ENCODE results near the gene ELP2.

ELP2 gene

GRCh38 chr18:36196238-36196995 is 66.7 kb downstream of the ELP2 start:
- no peak for TF ChIP-seq PATZ1 (CRISPR knock-in tag; IDR thresholded peaks at IDR 0.05; ENCODE audit: borderline replicate concordance)
- ATAC-seq = no peak; the same call in 2 of the 3 replicates

- no peak for ATAC-seq
- TF ChIP-seq TOX (CRISPR knock-in tag; IDR thresholded peaks at IDR 0.05; ENCODE audit: borderline replicate concordance) = no peak
- no peak for TF ChIP-seq POU6F1 (CRISPR knock-in tag; IDR thresholded peaks at IDR 0.05; ENCODE audit: borderline replicate concordance, low read depth)
These were observed 67.9 kb downstream of the ELP2 start for GRCh38 chr18:36197511-36198166.

GRCh38 chr18:36199691-36200295 is 70.1 kb downstream of the ELP2 start:
- no peak for ATAC-seq
- TF ChIP-seq ZFP3 (CRISPR knock-in tag; IDR thresholded peaks at IDR 0.05) (no peak), CREB5 (CRISPR knock-in tag; IDR thresholded peaks at IDR 0.05; ENCODE audit: low read depth) (no peak), ZNF8 (CRISPR knock-in tag; IDR thresholded peaks at IDR 0.05) (no peak), ZNF565 (CRISPR knock-in tag; conservative IDR thresholded peaks at IDR 0.05; ENCODE audit: low read depth) (no peak)

- no peak for ATAC-seq
- TF ChIP-seq ZFP30 (CRISPR knock-in tag; IDR thresholded peaks at IDR 0.05) = no peak
- no peak for TF ChIP-seq SNAI2 (CRISPR knock-in tag; IDR thresholded peaks at IDR 0.05)
- TF ChIP-seq ESRRG (CRISPR knock-in tag; IDR thresholded peaks at IDR 0.05) = no peak
- no peak for TF ChIP-seq ARNTL (CRISPR knock-in tag; IDR thresholded peaks at IDR 0.05; ENCODE audit: borderline replicate concordance, low read depth)
- no peak for TF ChIP-seq CSRNP3 (CRISPR knock-in tag; IDR thresholded peaks at IDR 0.05)
- TF ChIP-seq OSR1 (CRISPR knock-in tag; IDR thresholded peaks at IDR 0.05) = no peak
- no peak for TF ChIP-seq POU6F1 (CRISPR knock-in tag; IDR thresholded peaks at IDR 0.05; ENCODE audit: borderline replicate concordance, low read depth)
- no peak for TF ChIP-seq TOX (CRISPR knock-in tag; IDR thresholded peaks at IDR 0.05; ENCODE audit: borderline replicate concordance)
- TF ChIP-seq PPARA (CRISPR knock-in tag; IDR thresholded peaks at IDR 0.05; ENCODE audit: borderline replicate concordance) = no peak
- no peak for TF ChIP-seq BACH2 (CRISPR knock-in tag; IDR thresholded peaks at IDR 0.05; ENCODE audit: borderline replicate concordance)
These were observed 70.7 kb downstream of the ELP2 start for GRCh38 chr18:36200354-36200771.

GRCh38 chr18:36201765-36202164 is 72.1 kb downstream of the ELP2 start:
- TF ChIP-seq ESRRG (CRISPR knock-in tag; IDR thresholded peaks at IDR 0.05) (no peak), CSRNP3 (CRISPR knock-in tag; IDR thresholded peaks at IDR 0.05) (no peak), ZFP3 (CRISPR knock-in tag; IDR thresholded peaks at IDR 0.05) (no peak), GLIS3 (CRISPR knock-in tag; IDR thresholded peaks at IDR 0.05) (no peak), ARNTL (CRISPR knock-in tag; IDR thresholded peaks at IDR 0.05; ENCODE audit: borderline replicate concordance, low read depth) (no peak), ZNF565 (CRISPR knock-in tag; conservative IDR thresholded peaks at IDR 0.05; ENCODE audit: low read depth) (no peak), SNAI2 (CRISPR knock-in tag; IDR thresholded peaks at IDR 0.05) (no peak), ISL1 (CRISPR knock-in tag; IDR thresholded peaks at IDR 0.05) (no peak), ZC3H10 (CRISPR knock-in tag; IDR thresholded peaks at IDR 0.05) (no peak)

More at GRCh38 chr18:36201765-36202164, 72.1 kb downstream of the ELP2 start:
- no peak for ATAC-seq
